C4-2B (cell line): ENCODE measurements around the gene CBX1.

Source experiments
- H3K27ac ChIP-seq: fragments of 450-650 bp; 2 replicates; pipeline ENCODE4 v1.5.1; 2017
- ZFX ChIP-seq: fragments of 450-650 bp; IDR thresholded peaks from 2 replicates; pipeline ENCODE4 v1.6.1; 2017
- TF ChIP-seq, protein P1 (sequence below): fragments of 450-650 bp; conservative IDR thresholded peaks from 2 replicates; pipeline ENCODE4 v1.5.1; 2017; ENCODE audit warnings: mild to moderate bottlenecking

The CBX1 gene

DNA sequence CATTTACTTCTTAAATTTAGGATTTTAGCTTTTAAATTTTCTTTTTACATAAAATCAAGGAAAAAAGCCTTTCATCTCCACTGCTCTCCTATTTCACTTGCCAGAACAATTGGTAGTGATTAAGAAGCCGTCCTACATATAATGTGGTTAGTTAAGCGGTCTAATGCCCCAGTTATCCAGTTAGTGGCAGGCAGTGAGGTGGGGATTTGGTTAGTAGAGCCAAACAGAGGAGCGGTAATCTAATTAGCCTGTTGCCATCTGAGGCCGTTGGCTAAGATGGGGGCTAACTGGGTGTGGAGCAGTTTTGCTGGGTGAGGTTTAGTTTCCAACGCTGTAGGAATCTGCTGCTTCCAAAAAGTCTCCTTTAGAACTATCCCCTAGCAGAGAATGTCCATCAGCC lies 28.7 kb upstream of the CBX1 start:
- TF ChIP-seq, protein P1, sequence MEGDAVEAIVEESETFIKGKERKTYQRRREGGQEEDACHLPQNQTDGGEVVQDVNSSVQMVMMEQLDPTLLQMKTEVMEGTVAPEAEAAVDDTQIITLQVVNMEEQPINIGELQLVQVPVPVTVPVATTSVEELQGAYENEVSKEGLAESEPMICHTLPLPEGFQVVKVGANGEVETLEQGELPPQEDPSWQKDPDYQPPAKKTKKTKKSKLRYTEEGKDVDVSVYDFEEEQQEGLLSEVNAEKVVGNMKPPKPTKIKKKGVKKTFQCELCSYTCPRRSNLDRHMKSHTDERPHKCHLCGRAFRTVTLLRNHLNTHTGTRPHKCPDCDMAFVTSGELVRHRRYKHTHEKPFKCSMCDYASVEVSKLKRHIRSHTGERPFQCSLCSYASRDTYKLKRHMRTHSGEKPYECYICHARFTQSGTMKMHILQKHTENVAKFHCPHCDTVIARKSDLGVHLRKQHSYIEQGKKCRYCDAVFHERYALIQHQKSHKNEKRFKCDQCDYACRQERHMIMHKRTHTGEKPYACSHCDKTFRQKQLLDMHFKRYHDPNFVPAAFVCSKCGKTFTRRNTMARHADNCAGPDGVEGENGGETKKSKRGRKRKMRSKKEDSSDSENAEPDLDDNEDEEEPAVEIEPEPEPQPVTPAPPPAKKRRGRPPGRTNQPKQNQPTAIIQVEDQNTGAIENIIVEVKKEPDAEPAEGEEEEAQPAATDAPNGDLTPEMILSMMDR = no peak
- no peak for TF ChIP-seq ZFX
- H3K27ac ChIP-seq = no peak overlapping the region

DNA sequence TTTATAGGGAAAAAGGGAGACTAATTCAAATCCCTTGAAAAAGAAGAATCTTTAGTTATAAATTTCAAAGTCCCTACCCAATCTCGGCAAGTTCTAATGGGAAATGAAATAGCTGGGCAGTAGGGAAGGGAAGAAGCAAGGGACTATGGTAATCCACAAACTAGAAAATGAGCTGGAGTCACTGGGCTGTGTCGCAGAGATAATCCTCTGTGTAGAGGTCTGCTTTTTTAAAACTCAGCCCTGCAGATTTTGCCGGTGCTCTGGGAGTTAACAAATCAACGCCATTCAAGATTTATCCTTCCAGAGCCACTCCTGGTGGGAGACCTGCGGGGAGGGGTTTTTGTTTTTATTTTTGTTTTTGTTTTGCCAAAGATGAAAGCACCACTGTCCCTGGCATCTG lies 27.1 kb upstream of the CBX1 start:
- TF ChIP-seq, protein P1 = no peak
- no peak for TF ChIP-seq ZFX
- no peak overlapping the region for H3K27ac ChIP-seq

DNA sequence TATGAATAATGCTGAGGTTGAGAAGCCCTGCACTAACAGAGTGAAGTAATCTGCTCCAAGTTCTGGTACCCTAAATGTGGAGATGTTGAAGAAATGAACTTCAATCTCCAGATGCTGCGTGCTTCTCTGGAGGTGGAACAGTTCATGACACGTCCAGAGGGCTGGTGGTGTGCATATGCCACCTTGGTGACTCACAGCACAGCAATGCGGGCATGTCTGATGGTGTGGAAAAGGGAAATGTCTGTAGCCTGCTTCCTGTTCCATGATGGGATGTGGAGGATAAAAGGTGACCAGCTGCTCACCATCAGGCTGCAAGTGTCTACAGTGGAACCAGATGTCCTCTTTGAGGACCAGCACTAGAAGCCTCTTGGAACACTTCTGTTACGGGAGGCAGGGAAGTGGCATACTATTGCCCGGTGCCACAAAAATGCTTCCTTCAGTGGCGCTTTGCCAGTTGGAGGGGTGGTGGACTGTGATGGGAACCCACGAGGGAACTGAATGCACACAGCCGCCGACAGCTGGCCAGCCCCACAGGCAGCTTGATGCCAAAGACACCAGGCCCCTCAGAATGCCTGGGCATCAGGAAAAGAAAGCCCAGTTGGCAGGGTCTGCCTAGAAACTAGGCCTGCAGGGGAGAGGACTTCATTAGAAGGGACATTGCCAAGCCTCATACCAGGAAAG lies 26.2 kb upstream of the CBX1 start:
- H3K27ac ChIP-seq = no peak overlapping the region

DNA sequence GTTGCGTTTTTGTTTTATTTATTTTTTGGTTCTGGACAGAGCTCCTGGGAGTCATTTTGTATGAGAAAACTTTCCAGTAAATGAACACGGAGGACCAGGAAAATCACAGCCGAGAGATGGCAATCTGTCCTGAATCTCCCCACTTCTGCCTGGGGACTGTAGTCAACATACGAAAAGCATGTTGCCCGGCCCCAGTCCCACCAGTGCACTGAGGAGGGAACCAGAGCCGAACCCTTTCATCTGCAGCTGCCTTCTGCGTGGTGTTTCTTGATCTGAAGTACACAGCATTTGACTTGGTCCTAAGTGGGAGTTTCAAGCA lies 25.2 kb upstream of the CBX1 start:
- no peak overlapping the region for H3K27ac ChIP-seq
- no peak for TF ChIP-seq ZFX
- TF ChIP-seq, protein P1 = no peak

More for the DNA sequence above, 26.2 kb upstream of the CBX1 start:
- TF ChIP-seq ZFX = no peak
- TF ChIP-seq, protein P1 = no peak

DNA sequence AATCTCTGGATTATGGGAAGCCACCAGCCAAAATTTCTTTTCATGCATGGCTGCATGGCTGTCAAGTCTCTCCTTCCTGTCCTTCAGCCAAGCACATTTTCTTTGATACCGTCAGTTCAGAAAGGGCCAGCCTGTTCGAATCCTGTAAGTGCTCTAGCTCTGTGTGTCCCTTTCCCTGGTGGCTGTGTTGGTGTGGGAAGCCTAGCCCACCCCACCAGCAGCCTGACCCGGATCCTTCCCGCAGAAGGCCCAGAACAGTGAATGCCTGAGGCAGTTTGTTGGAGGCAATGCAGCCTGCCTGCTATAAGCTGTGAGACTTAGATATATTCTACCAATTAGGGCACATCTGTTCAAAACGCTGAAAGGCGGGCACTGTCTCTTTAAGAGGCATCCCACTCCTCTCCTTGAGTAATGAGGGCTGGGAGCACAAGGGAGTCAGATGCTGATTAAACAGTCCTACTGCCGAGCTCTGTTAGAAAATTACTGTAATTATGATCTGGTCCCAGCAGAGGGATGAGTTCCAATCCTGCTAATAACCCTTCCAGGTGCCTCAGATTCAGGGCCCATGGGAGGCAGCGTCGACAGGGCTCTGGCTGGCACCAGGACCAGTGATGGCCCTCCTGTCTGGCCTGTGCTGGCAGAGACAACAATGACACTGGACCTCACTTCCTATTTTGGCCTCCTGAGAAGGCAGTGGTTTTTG lies 24.7 kb upstream of the CBX1 start:
- no peak overlapping the region for H3K27ac ChIP-seq
- TF ChIP-seq, protein P1 = no peak
- TF ChIP-seq ZFX = no peak

DNA sequence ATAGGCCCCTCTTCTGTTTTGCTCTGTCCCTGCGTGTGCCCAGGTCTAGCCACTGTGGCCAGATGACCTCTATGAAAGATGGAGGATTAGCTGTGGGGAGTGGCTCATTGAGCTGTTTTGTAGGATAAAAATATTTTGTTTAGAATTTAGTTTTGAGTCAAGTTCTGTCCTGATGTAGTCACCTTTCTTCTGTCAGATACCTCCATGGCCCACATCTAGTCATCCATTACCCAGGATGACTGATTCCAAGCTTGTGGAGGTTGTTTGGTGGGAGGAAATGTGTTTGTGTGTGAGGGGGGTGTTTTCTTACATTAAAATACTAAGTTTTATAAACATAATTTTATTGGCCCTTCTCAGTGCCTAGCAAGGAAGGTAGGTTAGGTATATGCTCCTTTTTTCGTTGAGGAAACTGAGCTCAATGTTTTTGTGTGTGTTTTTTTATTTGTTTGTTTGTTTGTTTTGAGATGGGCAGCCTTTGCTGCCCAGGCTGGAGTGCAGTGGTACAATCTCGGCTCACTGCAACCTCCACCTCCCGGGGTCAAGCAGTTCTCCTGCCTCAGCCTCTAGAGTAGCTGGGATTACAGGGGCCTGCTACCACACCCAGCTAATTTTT lies 22.6 kb upstream of the CBX1 start:
- TF ChIP-seq, protein P1 = no peak
- TF ChIP-seq ZFX = no peak
- H3K27ac ChIP-seq = no peak overlapping the region

DNA sequence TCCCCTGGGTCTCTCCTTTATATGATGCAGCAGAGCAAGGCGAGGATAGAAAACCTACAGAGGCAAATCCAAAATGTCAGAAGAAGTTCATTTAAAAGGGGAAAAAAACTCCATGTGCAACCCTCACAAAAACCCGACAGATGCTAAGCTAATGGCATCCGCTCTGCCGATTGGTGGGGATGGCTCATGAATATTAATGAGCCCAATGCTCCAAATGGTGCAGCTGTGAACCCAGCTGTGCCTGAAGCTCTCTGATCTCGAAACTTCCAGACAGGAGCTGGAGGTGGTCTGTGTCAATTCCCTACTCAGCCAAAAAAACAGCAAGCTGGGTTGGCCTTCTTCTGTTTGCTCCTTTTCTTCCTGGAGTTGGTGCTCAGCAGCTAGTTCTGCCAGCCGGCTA lies 21.8 kb upstream of the CBX1 start:
- no peak overlapping the region for H3K27ac ChIP-seq
- no peak for TF ChIP-seq ZFX
- TF ChIP-seq, protein P1 = no peak
